DMS 273 (cell line): Measurements from ENCODE around the gene CFAP73.
A peak's percentile ranks its signal among the peaks of the same experiment; 100 is the strongest.
"Not testable (repeated sequence)": the region's sequence is repeated elsewhere in the genome, so short reads cannot be mapped to it uniquely, and the experiment has no call there.

Source experiments
- DNase-seq: peaks from one replicate; lab custom pipeline; 2025; ENCODE audit not compliant: unreplicated experiment; lab: John Stamatoyannopoulos, UW

CFAP73 gene

DNA sequence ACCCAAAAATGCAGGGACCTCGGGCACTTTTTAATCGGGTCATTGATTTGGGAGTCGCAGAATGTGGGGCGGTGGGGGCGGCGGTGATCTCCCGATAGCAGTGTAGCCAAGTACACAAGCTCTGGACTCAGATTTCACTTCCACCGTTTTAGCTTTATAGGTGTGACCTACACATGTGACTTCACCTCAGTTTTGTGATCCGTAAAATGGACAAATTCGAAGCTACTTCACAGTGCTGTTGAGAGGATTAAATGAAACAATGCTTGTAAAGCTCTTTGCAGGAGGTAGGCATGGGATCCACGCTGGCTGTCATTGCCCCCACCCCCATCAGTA lies 36.5 kb downstream of the CFAP73 start:
- peak; percentile 65 for DNase-seq

DNA sequence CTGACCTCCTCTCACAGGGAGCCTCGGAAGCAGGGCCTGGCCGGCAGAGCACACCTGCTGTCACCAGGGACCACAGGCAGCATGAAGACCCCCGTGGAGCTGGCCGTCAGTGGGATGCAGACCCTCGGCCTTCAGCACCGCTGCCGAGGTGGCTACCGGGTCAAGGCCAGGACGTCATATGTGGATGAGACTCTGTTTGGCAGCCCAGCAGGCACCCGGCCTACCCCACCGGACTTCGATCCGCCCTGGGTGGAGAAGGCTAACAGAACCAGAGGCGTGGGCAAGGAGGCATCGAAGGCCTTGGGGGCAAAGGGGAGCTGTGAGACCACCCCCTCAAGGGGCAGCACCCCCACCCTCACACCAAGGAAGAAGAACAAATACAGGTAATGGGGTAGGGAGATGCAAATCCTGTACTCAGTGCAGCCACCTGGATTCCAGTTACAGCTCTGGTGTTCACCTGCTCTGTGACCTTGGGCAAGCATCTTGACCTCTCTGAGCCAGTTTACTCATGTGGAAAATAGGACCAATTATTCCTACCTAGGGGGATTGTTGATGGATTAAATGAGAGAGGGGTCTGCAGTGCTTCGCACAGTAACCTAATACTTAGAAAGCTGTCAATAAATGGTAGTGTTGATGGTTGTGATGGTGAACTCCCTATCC lies 37.3 kb downstream of the CFAP73 start:
- DNase-seq, result no peak

DNA sequence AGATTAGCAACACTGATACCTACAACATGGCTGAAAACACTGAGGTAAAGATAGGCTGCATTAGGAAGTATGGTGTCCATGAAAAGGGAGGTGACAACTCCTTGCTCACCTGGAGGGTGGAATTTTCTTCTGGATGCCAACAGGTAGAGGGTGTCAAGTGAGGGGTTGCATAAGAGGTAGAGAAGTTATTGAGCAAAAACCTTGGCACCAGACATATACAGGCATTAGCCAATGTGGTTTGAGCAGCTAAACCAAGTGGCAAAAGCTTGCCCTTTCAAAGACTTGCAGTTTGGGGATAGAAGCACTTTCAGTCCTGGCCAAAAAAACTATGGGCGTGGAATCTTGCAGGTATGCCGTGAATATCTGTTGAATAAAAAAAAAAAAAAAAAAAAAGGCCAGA lies 39.8 kb downstream of the CFAP73 start:
- no peak for DNase-seq

DNA sequence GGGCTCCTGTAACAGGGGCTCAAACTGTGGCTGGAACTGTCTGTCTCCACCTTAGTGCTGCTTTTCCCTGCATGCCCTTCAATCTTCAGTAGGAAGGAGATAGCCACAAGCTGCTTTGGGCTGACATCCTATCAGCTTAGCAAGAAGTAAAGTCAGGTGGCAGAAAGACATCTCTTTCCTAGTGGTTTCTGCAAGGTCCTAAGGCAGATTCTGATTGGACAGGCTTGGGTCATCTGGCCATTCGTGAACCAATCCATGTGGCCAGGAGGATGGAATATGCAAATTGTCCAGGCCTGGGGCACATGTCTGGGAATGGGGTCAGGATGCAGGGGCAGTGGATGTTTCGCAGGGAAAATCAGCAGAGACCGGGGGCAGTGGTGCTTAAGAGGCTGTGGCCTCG lies 41.2 kb downstream of the CFAP73 start:
- DNase-seq, result peak; percentile 57

DNA sequence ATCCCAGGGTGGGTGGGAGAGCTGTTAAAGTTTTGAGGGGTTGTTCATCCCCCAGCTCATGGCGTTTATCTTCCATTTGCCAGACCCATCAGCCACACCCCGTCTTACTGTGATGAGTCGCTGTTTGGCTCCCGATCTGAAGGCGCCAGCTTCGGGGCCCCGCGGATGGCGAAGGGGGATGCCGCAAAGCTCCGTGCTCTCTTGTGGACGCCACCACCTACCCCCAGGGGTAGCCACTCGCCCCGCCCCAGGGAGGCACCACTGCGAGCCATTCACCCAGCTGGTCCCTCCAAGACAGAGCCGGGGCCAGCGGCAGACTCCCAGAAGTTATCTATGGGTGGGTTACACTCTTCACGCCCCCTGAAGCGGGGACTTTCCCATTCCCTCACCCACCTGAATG lies 41.7 kb downstream of the CFAP73 start:
- no peak for DNase-seq

DNA sequence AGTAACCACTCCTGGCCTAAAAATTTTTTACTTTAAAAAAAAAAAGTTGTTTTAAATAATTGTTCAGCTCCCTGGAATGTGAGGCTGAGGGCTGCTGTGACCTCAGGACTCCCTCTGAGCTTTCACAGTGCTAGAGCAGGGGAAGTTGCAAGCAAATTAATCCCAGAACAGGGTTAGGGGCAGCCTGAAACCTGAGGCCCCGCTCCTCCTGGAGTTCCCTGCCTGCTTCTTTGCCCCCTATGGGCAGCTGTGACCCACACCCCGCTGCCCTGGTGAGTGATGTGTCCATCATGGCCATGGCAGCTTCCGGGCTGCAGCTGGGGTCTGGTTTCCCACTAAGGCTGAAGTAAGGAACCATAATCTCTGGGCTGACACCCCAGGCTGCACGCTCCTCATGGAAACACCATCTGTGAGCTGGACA lies 45.5 kb downstream of the CFAP73 start:
- no peak for DNase-seq

DNA sequence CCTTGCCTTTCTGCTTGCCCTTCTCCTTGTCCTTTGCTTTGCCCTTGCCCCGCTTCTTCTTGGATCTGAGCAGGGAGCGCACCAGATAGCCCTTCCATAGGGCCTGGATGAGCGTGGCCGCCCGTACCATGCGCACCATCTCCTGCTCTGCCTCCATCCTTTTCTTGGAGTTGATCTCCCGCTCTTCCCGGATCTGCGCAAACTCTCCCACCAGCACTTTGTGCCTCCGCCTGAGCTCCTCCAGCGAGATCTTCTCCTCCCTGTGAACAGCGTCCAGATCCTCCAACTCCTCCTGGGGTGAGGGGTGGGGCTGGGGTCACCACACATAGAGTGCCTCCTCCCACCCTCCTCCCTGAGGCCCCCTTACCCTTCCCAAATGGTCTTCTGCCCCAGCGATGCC lies 46.1 kb downstream of the CFAP73 start:
- DNase-seq, result no peak

DNA sequence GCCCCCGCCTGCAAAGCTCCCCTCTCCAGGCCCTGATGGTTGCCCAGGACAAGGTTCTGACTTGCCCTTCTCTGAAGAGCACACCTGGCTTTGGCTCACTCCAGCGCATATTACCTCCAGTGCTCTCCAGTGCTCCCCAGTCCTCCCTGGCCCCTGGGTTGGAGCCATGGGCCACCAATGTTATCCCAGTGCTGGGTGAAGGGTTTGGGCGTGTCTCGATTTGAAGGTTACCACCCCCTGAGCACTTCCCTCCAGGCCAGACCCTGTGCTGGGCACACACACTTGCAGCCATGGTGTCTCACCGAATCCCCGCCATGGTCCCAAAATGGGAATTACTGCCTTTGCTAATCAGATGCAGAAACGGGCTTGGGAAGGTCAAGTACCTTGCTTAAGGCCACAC lies 47.1 kb downstream of the CFAP73 start:
- DNase-seq, result no peak

DNA sequence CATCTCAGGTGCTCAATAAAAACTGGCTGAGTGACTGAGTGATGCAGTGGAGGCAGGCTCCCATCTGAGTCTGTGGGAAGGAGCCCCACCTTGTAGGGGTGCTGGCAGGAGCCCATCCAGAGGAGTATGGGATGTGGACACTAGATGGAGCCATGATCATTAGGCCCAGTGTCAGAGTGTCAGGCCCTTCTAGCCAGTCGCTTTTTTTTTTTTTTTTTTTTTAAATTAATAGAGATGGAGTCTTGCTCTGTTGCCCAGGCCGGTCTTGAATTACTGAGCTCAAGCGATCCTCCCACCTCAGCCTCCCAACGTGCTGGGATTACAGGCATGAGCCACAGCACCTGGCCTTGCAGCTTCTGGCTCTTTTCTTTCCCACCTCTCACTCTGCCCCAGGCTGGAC lies 47.5 kb downstream of the CFAP73 start:
- peak; percentile 79 for DNase-seq

DNA sequence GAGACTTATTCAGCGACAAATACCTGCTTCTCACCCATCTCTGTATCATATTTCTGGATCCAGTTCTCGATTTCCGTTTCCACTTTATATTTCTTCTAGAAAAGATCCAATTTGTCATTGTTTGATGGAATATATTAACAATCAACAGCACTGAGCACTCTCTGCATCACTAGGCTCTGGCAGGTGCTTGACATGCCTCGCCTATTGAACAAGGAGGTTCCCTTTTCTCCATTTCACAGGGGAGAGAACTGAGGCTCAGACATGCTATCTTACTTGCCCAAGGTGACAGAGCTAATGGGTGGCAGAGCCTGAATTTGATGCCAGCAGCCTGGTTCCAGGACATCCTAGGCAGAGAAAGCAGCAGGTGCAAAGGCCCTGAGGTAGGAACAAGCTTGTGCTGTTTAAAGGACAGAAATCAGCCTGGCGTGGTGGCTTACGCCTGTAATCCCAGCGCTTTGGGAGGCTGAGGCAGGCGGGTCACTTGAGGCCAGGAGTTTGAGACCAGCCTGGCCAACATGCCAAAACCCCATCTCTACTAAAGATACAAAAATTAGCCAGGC lies 48.1 kb downstream of the CFAP73 start:
- no peak for DNase-seq

DNA sequence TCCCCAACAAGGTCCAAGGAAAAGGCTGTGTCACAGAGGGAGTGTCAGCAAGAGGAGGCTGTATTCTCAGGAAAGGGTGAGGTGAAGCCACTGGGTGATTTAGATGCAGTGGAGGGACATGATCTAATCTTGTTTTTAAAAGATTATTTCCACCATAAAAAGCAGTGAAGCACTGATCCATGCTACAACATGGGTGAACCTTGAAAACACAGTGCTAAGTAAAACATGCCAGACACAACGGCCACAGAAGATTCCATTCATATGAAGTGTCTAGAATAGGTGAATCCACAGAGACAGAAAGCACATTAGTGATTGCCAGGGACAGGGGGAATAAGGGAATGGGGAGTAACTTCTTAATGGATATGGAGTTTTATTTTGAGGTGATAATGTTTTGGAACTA lies 48.8 kb downstream of the CFAP73 start:
- no peak for DNase-seq

DNA sequence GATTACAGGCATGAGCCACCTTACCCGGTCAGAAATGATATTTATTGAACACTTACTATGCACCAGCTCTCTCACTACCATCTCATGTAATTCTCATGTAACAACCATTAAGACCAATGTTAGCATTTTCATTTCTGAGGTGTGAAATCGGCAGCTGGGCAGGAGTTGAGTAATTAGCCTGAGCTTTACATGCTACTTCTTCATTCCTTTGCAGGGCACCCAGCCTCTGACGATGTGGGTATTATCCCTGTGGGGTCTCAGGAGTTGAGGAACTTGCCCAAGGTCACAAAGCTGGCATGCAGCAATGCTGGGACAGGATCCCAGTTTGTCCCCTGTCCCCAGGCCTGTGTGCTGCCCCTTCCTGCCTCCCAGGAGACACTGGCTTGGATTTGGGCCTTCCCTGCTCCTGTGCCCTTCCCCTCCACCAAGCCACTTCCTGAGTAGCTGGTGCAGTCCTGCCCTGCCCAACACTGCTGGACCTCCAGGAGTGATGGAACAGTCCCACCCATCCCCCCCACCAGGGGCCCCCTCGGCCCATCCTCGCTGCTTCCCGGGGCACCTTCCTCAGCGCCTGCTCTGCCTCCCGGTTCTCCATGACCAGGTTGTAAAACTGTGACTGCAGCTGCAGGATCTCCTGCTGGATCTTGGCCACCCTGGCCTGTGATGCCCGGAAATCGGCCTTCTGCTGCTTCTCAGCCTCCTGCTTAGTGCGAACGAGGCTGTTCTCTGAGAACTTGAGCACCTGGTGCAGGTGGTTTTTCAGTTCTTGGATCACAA lies 50.7 kb downstream of the CFAP73 start:
- DNase-seq, result no peak

DNA sequence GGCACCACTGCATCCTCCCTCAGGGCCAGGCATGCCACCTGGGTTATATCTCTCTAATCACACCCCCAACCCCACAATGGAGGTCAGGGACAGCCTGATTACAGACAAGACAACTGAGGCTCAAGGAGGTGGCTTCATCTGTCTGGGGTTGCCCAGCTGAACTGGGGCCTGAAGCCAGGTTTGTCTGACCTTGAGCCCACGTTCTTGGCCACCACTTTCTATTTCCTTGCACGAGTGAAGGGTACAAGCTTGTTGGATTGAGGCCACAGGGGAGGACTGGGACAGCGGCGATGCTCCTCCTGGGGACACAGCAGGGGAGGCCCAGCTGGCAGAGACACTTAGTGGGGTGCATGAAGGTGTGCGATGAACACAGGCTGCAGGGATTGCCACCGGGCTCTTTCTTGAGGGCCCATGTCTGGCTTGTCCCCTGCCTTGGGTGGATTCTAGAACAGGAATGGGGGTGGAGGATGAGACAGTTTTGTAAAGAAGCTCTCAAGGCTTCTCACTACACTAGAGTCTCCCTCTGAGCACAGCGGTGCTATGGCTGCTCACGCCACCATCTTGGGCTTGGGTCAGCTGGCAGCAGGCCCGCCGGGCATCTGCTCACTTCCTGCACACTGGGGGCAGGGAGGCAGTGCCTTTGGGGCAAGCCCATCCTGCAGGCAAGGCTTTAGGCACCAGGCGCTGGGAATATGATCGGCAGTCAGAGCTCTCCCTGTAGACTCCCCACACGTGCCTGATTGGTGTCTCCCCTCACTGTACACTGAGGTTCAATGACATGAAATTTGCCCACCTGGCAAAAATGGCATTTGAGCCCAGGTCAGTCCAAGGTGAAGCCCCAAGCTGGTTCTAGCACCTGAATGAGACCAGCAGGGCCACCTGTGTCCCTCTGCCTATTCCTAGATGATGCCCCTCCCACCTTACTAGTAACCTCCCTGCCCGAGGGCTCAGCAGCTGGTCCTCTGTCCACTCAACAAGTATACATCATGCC lies 52.0 kb downstream of the CFAP73 start:
- DNase-seq, result peak; percentile 33

DNA sequence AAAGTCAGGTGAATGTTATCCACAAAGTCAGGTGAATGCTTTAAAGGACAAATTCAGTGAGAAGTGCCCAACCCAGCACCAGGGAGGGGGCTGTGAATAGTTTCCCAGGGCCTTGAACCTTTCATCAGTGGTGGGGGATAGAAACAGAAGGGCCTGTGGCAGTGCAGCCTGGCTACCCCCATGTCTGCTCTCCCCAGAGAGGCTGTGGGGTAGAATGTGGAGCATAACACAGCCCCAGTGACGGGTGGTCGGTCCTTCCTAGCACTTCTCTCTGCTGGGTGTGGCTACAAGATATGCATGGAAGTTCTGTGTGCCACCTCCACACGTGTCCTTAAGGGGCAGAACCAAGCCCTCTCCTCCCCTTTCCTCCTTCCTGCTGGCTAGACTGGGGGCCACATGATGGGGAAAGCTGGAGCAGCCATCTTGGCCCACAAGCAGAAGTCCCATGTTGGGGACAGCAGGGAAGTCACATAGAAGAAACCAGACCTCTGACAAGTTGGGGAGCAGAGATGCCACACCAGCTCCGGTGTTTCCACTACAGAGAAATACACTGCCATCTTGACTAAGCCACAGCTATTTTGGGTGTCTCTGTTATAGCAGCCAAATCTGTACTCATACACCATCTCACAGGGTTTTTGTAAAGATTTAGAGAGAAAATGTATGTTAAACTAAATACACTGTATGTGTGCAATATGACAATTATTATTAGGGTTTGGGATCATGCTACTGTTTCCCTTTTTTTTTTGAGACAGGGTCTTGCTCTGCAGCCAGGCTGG lies 53.0 kb downstream of the CFAP73 start:
- DNase-seq, result no peak

DNA sequence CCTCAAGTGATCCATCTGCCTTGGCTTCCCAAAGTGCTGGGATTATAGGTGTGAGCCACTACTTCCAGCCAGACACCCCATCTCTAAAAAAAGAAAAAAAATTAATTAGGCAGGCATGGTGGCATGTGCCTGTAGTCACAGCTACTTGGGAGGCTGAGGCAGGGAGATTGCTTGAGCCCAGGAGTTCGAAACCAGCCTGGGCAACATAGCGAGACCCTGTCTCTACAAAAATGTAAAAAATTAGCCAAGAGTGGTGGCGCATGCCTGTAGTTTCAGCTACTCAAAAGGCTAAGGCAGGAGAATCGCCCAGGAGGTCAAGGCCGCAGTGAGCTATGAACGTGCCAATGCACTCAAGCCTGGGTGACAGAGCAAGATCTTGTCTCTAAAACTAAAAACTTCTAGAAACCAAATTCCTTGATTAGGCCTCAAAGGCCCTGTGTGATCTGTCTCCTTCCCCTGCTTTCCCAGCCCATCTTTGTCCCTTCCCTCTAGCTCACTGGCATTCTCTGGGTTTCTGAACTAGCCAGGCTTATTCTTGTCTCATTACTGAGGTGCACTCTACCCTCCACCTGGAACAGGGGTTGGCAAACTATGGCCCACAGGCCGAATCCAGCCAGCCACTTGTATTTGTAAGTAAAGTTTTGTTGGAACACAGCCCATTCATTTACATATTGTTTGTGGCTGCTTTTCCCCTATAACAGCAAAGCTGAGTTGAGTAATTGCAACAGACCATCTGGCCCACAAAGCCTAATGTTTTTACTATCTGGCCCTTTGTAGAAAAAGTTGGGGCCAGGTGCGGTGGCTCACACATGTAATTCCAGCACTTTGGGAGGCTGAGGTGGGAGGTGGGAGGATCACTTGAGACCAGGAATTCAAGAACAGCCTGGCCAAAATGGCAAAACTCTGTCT lies 54.6 kb downstream of the CFAP73 start:
- peak; percentile 91 for DNase-seq

DNA sequence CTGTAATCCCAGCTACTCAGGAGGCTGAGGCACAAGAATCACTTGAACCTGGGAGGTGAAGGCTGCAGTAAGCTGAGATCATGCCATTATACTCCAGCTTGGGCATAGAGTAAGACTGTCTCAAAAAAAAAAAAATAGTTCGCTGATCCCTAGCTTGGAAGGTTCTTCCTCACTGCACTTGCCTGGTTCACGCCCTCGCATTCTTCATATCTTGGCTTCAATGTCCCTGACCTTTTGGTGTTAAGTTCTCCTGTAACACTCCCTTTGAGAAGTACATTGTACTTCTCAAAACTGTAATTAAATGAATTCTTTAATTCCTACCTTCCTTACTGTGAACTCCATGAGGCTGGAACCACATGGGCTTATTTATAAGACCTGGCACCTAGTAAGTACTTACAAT lies 55.3 kb downstream of the CFAP73 start:
- DNase-seq, result peak; percentile 43

DNA sequence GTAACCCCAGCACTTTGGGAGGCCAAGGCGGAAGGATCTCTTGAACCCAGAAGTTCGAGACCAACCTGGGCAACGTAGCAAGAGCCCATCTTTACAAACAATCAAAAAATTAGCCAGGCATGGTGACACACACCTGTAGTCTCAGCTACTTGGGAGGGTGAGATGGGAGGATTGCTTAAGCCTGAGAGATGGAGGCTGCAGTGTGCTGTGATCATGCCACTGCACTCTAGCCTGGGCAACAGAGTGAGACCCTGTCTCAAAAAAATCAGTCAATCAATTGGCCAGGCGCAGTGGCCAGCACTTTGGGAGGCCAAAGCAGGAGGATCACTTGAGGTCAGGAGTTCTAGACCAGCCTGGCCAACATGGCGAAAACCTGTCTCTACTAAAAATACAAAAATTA lies 57.3 kb downstream of the CFAP73 start:
- DNase-seq, result not testable (repeated sequence)

DNA sequence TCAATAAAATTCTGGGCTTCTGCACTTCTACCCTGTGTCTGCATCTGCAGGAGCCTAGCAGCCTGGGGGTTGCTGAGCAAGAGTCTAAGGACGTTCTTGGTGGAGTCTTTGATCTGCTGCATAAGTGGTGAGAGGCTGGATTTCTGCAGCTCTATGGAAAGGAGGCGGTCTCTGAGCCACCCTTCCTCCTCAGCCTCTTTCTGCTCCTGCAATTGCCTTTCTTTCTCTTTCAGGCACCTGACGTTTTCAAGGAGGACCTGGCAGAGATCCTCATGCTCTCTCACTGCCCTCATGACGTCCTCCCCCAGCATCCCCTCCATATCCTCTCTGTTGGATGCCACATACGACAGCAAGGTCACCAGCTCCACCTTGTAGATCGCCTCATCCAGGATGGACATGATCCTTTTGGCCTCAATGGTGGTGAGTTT lies 58.1 kb downstream of the CFAP73 start:
- DNase-seq, result no peak
